ENCODE data around the gene MC4R. TPM values are rescaled to one million over a fixed set of nuclear protein-coding genes. Genes with fewer than 3 reads are reported as not detected.
"Not testable (repeated sequence)": the region's sequence is repeated elsewhere in the genome, so short reads cannot be mapped to it uniquely, and the experiment has no call there.

The MC4R gene
- under 1 TPM; 0.13 to 0.26 (median 0.14) TPM for polyA plus RNA-seq (ENCODE audit: insufficient read length in 4 of 4)

DNA sequence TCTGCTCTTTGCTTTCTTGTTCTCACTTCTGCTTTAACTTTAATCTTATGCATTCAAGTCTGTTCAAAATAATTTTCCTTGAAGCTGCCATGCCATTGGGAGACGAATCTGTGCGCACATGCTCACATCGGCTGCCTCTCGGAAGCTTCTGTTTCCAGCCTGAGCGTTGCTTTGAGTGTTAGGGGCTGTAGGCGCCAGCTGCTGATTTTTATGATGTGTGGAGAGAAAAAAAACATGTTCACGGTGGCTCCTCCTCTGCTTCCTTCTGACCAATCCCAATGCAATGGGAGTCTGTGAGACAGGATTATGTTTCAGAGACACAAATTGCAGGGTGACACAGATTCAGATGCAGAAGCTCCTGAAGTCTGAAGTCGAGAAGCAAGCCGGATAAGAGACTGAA, at the start of gene MC4R:
Gene MC4R (minus strand): TSS at position 180 of the 400 bp plus-strand sequence. CDS start 426 bp downstream, outside the sequence.
- DNase-seq (ENCODE audit: low read depth in 4 of 4, low spot score in 2 of 4): peak; percentile 58 to 88 (median 77)

- not testable (repeated sequence) for DNase-seq (ENCODE audit: low read depth in 4 of 4, low spot score in 2 of 4)
These were observed 49.7 kb upstream of the MC4R start for GRCh38 chr18:60422306-60422705.

GRCh38 chr18:60421356-60422118, 49.0 kb upstream of the MC4R start:
- no peak for DNase-seq (ENCODE audit: low read depth in 4 of 4, low spot score in 2 of 4)

DNA sequence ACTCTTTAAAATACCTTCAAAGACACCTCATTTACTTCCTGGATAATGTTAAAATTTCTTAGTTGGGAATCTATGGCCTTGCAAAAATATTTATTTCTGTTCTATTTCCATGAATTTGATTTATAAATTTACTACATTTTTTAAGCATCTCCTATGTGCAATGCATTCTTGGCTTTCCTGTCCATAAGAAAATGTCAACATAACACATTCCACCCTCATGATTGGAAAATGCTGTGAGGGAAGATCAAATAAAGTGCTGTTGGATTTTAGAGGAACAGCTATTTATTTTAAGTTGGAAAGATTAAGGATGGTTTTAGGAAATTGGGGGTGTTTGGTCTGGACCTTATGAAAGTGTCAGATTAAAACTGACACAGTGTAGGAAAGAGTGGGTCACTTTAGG, 45.4 kb upstream of the MC4R start:
- DNase-seq (ENCODE audit: low read depth in 4 of 4, low spot score in 2 of 4): no peak

GRCh38 chr18:60413944-60414547, 41.5 kb upstream of the MC4R start:
- DNase-seq (ENCODE audit: low read depth in 4 of 4, low spot score in 2 of 4): no peak

- no peak for DNase-seq (ENCODE audit: low read depth in 4 of 4, low spot score in 2 of 4)
These were observed 39.1 kb upstream of the MC4R start for GRCh38 chr18:60411715-60412114.

DNA sequence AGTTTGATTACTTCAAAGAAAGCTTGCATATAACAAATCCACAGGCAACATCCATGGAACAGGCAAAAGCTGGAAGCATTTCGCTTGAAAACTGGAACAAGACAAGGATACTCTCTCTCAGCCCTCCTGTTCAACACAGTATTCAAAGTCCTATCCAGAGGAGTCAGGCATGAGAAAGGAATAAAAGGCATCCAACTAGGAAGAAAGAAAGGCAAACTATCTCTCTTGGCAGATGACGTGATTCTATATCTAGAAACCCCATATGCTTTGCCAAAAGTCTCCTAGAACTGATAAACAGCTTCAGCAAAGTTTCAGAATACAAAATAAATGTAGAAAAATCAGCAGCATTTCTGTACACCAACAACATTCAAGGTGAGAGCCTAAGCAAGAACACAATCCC, 34.1 kb upstream of the MC4R start:
- DNase-seq (ENCODE audit: low read depth in 4 of 4, low spot score in 2 of 4): no peak

DNA sequence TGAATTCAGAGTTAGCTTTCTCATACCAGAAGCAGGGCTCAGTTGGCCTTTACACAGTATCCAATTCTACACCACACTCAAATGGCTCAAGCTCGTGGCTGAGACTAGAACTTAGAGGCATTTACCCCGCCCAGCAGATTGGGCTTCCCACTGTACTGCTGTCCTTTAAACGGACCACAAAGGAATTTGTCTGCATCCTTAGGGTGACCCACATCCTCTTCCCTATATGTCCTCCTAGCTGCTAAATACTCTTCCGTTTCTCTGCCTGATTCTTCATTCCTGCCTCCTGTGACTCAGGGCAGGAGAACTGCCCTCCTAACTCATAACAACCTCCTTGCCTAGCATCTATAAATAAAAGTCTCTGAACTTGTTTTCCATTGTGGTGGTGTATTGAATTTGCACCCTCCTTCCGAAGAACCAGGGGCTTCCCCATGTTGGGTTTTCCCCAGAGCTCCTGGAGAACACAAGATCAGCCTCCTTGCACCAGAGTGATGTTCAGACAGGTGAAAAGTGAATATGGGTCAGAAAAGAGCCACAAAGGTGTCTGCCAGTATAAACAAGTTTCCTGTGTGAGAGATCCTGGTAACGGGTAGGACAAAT, 32.0 kb upstream of the MC4R start:
- no peak for DNase-seq (ENCODE audit: low read depth in 4 of 4, low spot score in 2 of 4)

- no peak for DNase-seq (ENCODE audit: low read depth in 4 of 4, low spot score in 2 of 4)
These were observed 28.8 kb upstream of the MC4R start for GRCh38 chr18:60401346-60401745.

DNA sequence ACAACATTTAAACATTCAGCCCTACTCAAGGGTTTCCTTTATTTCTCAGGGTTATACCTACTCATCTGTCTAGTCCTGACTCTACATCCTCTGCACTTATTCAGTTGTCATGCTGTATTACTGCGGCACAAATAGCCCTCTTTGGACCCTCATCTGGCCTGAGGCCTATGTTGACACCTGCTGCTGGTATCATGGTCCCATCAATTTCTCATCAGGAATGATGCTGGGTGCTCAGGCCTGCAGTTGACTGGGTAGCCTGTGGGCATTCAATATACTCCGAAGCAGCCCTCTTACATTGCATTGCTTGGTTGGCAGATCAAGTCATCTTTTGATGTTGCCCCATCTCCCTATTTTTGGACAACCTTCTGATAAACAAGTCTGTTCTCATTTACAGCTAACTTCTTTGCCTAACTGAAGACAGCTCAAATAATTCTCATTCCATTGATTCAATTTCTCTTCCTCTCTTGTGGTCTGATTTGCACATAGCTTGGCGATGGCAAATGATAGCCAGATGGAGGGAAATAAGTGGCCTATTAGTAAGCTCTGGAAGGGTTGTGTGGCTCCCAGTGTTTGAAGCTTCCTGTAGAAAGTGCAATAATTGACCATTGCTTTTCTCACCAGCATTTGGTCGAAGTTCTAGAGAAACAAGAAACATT, 19.1 kb upstream of the MC4R start:
- no peak for DNase-seq (ENCODE audit: low read depth in 4 of 4, low spot score in 2 of 4)

- no peak for DNase-seq (ENCODE audit: low read depth in 4 of 4, low spot score in 2 of 4)
These were observed 16.7 kb upstream of the MC4R start for GRCh38 chr18:60389314-60389713.

- DNase-seq (ENCODE audit: low read depth in 4 of 4, low spot score in 2 of 4): no peak
These were observed 13.1 kb upstream of the MC4R start for GRCh38 chr18:60385693-60386092.

DNA sequence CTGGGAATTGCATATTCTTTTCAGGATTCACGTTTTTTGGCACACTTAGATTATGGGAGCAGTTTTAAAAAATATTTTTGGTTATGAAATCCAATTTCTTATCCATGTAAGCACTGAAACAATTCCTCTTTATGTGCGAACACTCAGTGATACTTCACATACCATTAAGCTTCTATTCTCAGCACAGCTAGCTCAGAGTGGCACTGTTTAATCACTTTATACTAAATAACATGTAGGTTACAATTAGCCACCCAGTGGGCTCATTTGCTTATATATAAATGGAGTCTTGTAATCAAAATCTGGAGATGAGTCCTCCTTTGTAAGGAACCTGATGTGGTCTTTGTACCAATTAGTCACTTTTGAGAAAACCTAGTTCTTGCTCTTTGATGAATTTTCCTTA, 11.3 kb upstream of the MC4R start:
- no peak for DNase-seq (ENCODE audit: low read depth in 4 of 4, low spot score in 2 of 4)

DNA sequence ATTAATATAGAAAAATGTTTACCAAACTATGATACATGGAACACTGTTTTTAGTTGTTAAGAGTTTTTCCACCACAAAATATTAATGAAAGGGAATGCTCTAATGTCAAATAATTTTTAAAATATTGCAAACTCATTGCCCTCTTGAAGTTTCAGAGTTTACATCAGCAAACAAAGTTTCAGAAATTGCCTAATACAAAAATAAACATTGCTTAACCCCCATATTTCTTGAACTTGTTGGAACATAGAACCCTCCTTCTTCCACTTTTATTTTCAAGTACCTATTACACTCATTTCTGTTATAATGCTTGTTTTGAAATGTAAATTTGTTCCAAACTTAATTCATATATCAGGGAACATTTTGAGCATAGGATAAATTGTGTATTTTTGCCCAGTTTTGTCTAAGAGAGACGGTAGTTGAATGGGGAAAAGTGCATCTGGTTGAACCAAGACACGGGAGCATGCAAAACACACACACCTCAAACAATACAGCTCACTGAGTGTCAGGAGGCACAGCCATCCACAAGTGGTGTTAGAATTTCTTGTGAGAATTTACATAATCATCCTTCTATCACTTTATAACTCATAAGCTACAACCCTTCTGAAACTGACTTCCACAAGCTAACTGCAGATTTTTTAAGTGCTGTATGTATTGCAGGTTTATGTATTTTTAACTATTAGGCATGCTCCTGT, 5.3 kb upstream of the MC4R start:
- no peak for DNase-seq (ENCODE audit: low read depth in 4 of 4, low spot score in 2 of 4)

- peak in 1 of 4 donors; percentile 16 for DNase-seq (ENCODE audit: low read depth in 4 of 4, low spot score in 2 of 4)
These were observed 443 bp downstream of the MC4R start for GRCh38 chr18:60372132-60372531.

DNA sequence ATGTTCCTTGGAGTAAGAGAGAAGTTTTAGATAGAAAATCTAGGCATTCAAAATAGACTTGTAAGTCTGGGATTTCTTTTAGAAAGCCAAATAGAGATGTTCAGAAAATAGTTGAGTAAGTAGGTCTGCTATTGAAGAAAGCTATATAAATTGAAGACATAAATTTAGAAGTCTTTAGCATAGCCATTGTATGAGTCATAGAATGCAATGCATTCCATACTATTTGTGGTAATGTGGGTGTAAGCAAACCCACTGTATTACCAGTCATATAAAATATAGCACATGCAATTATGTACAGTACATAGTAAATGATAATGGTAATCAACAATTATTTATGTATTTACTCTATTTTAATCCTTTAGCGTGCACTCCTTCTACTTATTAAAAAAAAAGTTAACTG, 14.1 kb downstream of the MC4R start:
- DNase-seq (ENCODE audit: low read depth in 4 of 4, low spot score in 2 of 4): no peak

- no peak for DNase-seq (ENCODE audit: low read depth in 4 of 4, low spot score in 2 of 4)
These were observed 21.6 kb downstream of the MC4R start for GRCh38 chr18:60350941-60351340.

- no peak for DNase-seq (ENCODE audit: low read depth in 4 of 4, low spot score in 2 of 4)
These were observed 22.4 kb downstream of the MC4R start for GRCh38 chr18:60350150-60350549.

DNA sequence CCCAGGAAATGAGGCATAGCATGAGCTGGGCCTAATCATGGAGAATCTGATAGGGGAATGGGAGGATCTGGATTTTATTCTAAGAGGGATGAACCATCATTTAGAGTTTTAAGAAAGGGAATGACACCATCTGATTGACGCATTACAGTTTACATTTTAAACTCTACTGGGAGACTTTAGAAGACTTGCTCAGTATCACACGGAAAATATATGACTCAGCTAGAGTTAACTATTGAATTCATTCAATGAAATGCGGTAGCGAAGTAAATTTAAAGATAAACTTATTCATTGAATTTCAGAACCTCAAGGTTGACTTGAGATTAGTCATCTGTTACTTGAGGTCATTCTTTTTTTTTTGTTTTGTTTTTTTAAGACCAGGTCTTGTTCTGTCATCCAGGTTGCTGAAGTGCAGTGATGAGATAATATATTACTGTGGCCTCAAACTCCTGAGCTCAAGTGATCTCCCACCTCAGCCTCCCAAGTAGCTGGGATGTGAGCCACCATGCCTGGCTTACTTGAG, 25.0 kb downstream of the MC4R start:
- DNase-seq (ENCODE audit: low read depth in 4 of 4, low spot score in 2 of 4): no peak

- DNase-seq (ENCODE audit: low read depth in 4 of 4, low spot score in 2 of 4): no peak
These were observed 33.6 kb downstream of the MC4R start for GRCh38 chr18:60339018-60339417.

DNA sequence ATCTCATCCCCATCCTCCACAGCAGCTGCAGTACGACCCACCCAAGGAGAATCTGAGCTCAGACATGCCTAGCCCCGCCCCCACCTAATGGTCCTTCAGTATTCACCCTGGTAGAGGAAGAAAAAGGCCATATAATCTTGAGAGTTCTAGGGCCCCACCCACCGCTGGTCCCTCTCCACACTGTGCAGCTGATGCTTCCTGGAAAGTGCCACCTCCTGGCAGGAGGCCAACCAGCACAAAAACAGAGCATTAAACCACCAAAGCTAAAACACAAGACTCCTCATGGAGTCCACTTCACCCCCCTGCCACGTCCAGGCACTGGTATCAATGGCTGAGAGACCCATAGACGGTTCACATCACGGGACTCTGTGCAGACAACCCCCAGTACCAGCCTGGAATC, 40.7 kb downstream of the MC4R start:
- DNase-seq (ENCODE audit: low read depth in 4 of 4, low spot score in 2 of 4): no peak

Data from left renal cortex interstitium (tissue), 4 donors.